Ovary (tissue), 3 donors: ENCODE data around the gene FSD1L.

ENCODE experiments used
- POLR2A ChIP-seq: fragments of 450-650 bp; IDR thresholded peaks from one replicate; pipeline ENCODE4 v1.6.1; 2017; ENCODE audit warnings: antibody characterized with exemption, mild to moderate bottlenecking, moderate library complexity
- TF ChIP-seq, protein P1 (sequence below), 3 donors: fragments of 450-650 bp in 2 of 3; fragments of 200-600 bp in 1 of 3; IDR thresholded peaks; one replicate each; pipeline versions ENCODE4 v1.5.1 to v1.8.0; 2016 to 2022; ENCODE audit warnings: antibody characterized with exemption in 3 of 3, mild to moderate bottlenecking in 1 of 3
- donor health status: DM: no; HTN: no; CAD: no.

DNA sequence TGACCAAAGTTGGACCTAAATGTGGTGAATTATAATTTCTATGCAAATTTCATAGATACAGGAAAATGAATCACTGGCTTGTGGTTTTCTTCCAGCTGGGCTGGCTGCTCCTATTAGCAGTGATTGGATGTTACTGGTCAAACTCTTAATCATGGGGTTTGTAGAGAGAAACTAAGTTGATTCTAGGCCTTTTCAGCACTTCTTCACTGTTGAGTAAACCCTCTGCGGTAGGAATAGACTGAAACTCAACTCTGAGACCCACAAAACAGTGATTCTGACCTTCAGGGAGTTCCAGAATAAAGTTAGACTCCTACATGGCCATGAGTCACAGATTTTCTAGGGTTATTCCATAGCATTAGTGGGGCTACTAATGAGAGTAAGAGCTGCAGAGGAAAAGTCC lies 62.2 kb downstream of the FSD1L start:
- no peak for TF ChIP-seq POLR2A
- TF ChIP-seq, protein P1, sequence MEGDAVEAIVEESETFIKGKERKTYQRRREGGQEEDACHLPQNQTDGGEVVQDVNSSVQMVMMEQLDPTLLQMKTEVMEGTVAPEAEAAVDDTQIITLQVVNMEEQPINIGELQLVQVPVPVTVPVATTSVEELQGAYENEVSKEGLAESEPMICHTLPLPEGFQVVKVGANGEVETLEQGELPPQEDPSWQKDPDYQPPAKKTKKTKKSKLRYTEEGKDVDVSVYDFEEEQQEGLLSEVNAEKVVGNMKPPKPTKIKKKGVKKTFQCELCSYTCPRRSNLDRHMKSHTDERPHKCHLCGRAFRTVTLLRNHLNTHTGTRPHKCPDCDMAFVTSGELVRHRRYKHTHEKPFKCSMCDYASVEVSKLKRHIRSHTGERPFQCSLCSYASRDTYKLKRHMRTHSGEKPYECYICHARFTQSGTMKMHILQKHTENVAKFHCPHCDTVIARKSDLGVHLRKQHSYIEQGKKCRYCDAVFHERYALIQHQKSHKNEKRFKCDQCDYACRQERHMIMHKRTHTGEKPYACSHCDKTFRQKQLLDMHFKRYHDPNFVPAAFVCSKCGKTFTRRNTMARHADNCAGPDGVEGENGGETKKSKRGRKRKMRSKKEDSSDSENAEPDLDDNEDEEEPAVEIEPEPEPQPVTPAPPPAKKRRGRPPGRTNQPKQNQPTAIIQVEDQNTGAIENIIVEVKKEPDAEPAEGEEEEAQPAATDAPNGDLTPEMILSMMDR (IDR thresholded peaks at IDR 0.05), result no peak
